ENCODE data around the gene ADGRG3. TPM values are rescaled to one million over a fixed set of nuclear protein-coding genes. Genes with fewer than 3 reads are reported as not detected.

ADGRG3 gene
- total RNA-seq, 1 experiment from 2014 or later = not detected

DNA sequence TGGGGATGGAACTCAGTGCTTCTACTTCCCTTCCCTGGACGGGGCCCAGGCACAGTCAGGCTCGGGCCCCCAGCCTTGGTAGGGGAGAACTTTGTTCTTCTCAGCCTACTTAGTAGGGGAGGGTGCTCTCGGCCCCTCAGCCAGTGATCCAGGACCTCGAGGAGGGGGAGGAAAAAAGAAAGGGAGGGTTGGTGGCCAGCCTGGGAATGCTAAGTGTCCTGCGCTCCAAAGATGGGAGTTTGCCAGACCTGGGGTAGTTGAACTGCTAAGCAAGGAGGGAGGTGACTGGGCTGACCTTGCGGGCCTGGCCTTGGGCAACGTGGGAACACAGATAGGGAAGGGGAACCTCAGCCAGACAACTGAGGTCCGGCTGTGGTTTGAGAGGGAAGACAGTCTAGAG lies 27.5 kb upstream of the ADGRG3 start:
- no peak overlapping the region for H3K4me3 ChIP-seq (replicated peaks in 1 of 2; ENCODE audit: low read depth in 1 of 2, low read length in 2 of 2)
- H3K9me3 ChIP-seq (ENCODE audit: control insufficient read depth in 1 of 2, insufficient read depth in 1 of 2, low read depth in 1 of 2, low read length in 2 of 2) = no peaks in the 10 kb centered on the region
- no peak for TF ChIP-seq FOSL1 (IDR thresholded peaks at IDR 0.05; ENCODE audit: low read depth)
- no peak for TF ChIP-seq TCF7L2 (IDR thresholded peaks at IDR 0.05; ENCODE audit: borderline replicate concordance, extremely low read depth, insufficient read depth, insufficient read length)
- no peak for TF ChIP-seq ZFX (IDR thresholded peaks at IDR 0.05)
- H4K20me1 ChIP-seq (ENCODE audit: insufficient read depth) = no peaks in the 10 kb centered on the region
- BruUV-seq (replicated peaks) = no TSS peak
- no peak overlapping the region for H2AFZ ChIP-seq (ENCODE audit: low read depth, low read length, poor library complexity, severe bottlenecking)
- ChIA-PET POLR2A (no interaction called here), CTCF (interaction anchor here (1.3 kb wide), 1 partner anchor 9 kb away, joined by 4 read pairs; no protein-coding TSS in a partner anchor), RAD21 (ENCODE audit: low non-redundant PET in 1 of 2, low total read pairs in 2 of 2, uncharacterized antibody in 2 of 2, unreplicated experiment in 2 of 2) (no interaction called here)
- no peak overlapping the region for H3K27ac ChIP-seq (ENCODE audit: low read depth, low read length)
- H3K79me2 ChIP-seq (ENCODE audit: insufficient read depth, low read length) = no peaks in the 10 kb centered on the region
- no peak for DNase-seq (ENCODE audit: low read depth, low spot score)
- H3K9me2 ChIP-seq (ENCODE audit: insufficient read depth) = no peaks in the 10 kb centered on the region
- peaks cover 6 to 12% of the 10 kb centered on the region in 2 experiments; a peak in 3 of 4 replicates for H3K4me1 ChIP-seq (ENCODE audit: control insufficient read depth in 1 of 2, insufficient read depth in 2 of 2, low read length in 2 of 2)
- no peaks in the 10 kb centered on the region; a peak in 1 of 4 replicates for H3K36me3 ChIP-seq (ENCODE audit: control insufficient read depth in 1 of 2, insufficient read depth in 2 of 2, low read length in 2 of 2)
- no peak for ATAC-seq
- no peak overlapping the region for H3K9ac ChIP-seq (ENCODE audit: low read length)
- H3K4me2 ChIP-seq (ENCODE audit: low read length) = no peak overlapping the region
- intact Hi-C loops (cut with micrococcal nuclease) = loop anchor here (2.0 kb wide), 1 partner anchor 20 kb away; no protein-coding TSS in a partner anchor
- H3K27me3 ChIP-seq (ENCODE audit: insufficient read depth, low read length) = no peaks in the 10 kb centered on the region

GRCh38 chr16:57642160-57643135 lies 25.7 kb upstream of the ADGRG3 start:
- TF ChIP-seq CBX3 (IDR thresholded peaks at IDR 0.05; ENCODE audit: low read depth) (no peak), ELF1 (IDR thresholded peaks at IDR 0.05; ENCODE audit: borderline replicate concordance, low read depth) (no peak), ZFX (IDR thresholded peaks at IDR 0.05) (no peak), SIN3A (IDR thresholded peaks at IDR 0.05; ENCODE audit: low read depth) (no peak)
- no TSS peak for BruUV-seq (replicated peaks)
- Histone ChIP-seq H3K4me2 (ENCODE audit: low read length) (0 out of 2 replicates have a peak overlapping the region, but pooled peaks have one; percentile 26), H3K9me3 (ENCODE audit: control insufficient read depth in 1 of 2, insufficient read depth in 1 of 2, low read depth in 1 of 2, low read length in 2 of 2) (no peaks in the 10 kb centered on the region), H3K9ac (ENCODE audit: low read length) (no peak overlapping the region), H3K9me2 (ENCODE audit: insufficient read depth) (no peaks in the 10 kb centered on the region), H2AFZ (ENCODE audit: low read depth, low read length, poor library complexity, severe bottlenecking) (no peak overlapping the region), H4K20me1 (ENCODE audit: insufficient read depth) (no peaks in the 10 kb centered on the region), H3K27me3 (ENCODE audit: insufficient read depth, low read length) (no peaks in the 10 kb centered on the region), H3K36me3 (ENCODE audit: control insufficient read depth in 1 of 2, insufficient read depth in 2 of 2, low read length in 2 of 2) (no peaks in the 10 kb centered on the region; a peak in 1 of 4 replicates), H3K27ac (ENCODE audit: low read depth, low read length) (no peak overlapping the region; the same call in 1 of the 2 replicates), H3K79me2 (ENCODE audit: insufficient read depth, low read length) (no peaks in the 10 kb centered on the region), H3K4me1 (ENCODE audit: control insufficient read depth in 1 of 2, insufficient read depth in 2 of 2, low read length in 2 of 2) (peaks cover 6 to 20% of the 10 kb centered on the region in 2 experiments; a peak in 3 of 4 replicates), H3K4me3 (replicated peaks in 1 of 2; ENCODE audit: low read depth in 1 of 2, low read length in 2 of 2) (no peak overlapping the region)
- RAD21 ChIA-PET (ENCODE audit: low non-redundant PET in 1 of 2, low total read pairs in 2 of 2, uncharacterized antibody in 2 of 2, unreplicated experiment in 2 of 2) = no interaction called here
- no peak for ATAC-seq
- intact Hi-C loops (cut with micrococcal nuclease) = no loop called here
- CTCF ChIA-PET = interaction anchor here (1.2 kb wide), 1 partner anchor 51 kb away, joined by 4 read pairs; no protein-coding TSS in a partner anchor
- POLR2A ChIA-PET = interaction anchor here (0.9 kb wide), 1 partner anchor 23 kb away, joined by 3 read pairs; no protein-coding TSS in a partner anchor
- DNase-seq (ENCODE audit: low read depth, low spot score) = no peak

All from HCT116 (cell line).